Keratinocyte (primary cell): ENCODE measurements around the gene FBRSL1.

Experiments used
- EZH2 ChIP-seq: IDR thresholded peaks from one replicate; pipeline ENCODE4 v1.6.1; 2012; ENCODE audit warnings: inconsistent platforms, mild to moderate bottlenecking, low read length, moderate library complexity
- TF ChIP-seq, protein P1 (sequence below), 3 experiments: IDR thresholded peaks in 1 of 3; conservative IDR thresholded peaks in 1 of 3; optimal IDR thresholded peaks in 1 of 3; 2 replicates in 2 of 3; 3 replicates in 1 of 3; pipeline versions ENCODE3 to v1.5.1; 2011; ENCODE audit warnings: low read length in 3 of 3, mild to moderate bottlenecking in 3 of 3, moderate library complexity in 2 of 3, control low read depth in 1 of 3, inconsistent platforms in 1 of 3; ENCODE audit not compliant: insufficient read depth in 2 of 3; ENCODE audit errors: extremely low read depth in 1 of 3

DNA sequence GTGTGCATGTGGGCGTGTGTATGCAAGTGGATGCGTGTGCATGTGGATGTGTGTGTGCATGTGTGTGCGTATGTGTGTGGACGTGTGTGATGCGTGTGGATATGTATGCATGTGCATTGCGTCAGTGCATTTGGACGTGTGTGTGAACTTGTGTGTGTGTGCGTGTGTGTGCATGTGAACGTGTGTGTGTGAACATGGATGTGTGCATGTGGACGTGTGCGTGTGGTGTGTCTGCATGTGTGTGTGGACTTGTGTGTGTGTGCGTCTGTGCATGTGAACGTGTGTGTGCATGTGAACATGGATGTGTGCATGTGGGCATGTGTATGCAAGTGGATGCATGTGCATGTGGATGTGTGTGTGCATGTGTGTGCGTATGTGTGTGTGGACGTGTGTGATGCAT, 34.4 kb upstream of the FBRSL1 start:
- TF ChIP-seq EZH2, result no peak
- TF ChIP-seq, protein P1, sequence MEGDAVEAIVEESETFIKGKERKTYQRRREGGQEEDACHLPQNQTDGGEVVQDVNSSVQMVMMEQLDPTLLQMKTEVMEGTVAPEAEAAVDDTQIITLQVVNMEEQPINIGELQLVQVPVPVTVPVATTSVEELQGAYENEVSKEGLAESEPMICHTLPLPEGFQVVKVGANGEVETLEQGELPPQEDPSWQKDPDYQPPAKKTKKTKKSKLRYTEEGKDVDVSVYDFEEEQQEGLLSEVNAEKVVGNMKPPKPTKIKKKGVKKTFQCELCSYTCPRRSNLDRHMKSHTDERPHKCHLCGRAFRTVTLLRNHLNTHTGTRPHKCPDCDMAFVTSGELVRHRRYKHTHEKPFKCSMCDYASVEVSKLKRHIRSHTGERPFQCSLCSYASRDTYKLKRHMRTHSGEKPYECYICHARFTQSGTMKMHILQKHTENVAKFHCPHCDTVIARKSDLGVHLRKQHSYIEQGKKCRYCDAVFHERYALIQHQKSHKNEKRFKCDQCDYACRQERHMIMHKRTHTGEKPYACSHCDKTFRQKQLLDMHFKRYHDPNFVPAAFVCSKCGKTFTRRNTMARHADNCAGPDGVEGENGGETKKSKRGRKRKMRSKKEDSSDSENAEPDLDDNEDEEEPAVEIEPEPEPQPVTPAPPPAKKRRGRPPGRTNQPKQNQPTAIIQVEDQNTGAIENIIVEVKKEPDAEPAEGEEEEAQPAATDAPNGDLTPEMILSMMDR (optimal IDR thresholded peaks at IDR 0.05 in 1 of 3, IDR thresholded peaks at IDR 0.05 in 1 of 3, conservative IDR thresholded peaks at IDR 0.05 in 1 of 3; ENCODE audit: extremely low read depth in 1 of 3, insufficient read depth in 2 of 3, low read length in 3 of 3), result no peak
